Measurements from ENCODE around the gene PRKX.

GRCh38 chrX:3563451-3563850 lies 150.0 kb downstream of the PRKX start:
- TF ChIP-seq TAF1 (IDR thresholded peaks at IDR 0.05; ENCODE audit: borderline replicate concordance, low read depth, low read length) (no peak), POLR2A (IDR thresholded peaks at IDR 0.05; ENCODE audit: low read depth, low read length) (no peak)

Data from GM12892 (cell line).